GM12878 (cell line): ENCODE results near the gene ARHGAP20. TPM values are rescaled to one million over a fixed set of nuclear protein-coding genes. Genes with fewer than 3 reads are reported as not detected.

Source experiments
- ATAC-seq: fragments of 200-7000 bp; cut with Tn5 transposase; 3 replicates; pipeline ENCODE4 v1.9.1; 2020; ENCODE audit warnings: mild to moderate bottlenecking, moderate library complexity
- BruUV-seq: library from RNA; stranded (reverse); fragments of 400-500 nt; replicated peaks from 2 replicates; lab custom pipeline; 2021; lab: Mats Ljungman, UMichigan
- CTCF ChIA-PET: fragments of 300-600 bp; sonication (Branson Sonifier 250); formaldehyde crosslinking; extraction: SDS; loops from one replicate; lab custom pipeline; 2021; ENCODE audit warnings: inconsistent platforms; lab: Yijun Ruan, JAX
- POLR2A ChIA-PET: fragments of 350-600 bp; formaldehyde crosslinking; extraction: SDS; loops from one replicate; lab custom pipeline; 2021; ENCODE audit warnings: inconsistent platforms; lab: Charles Lee
- RAD21 ChIA-PET: fragments of 300-600 bp; sonication (Branson Sonifier 250); formaldehyde crosslinking; loops from one replicate; lab custom pipeline; 2023; ENCODE audit warnings: antibody characterized with exemption; ENCODE audit not compliant: unreplicated experiment; lab: Charles Lee
- SMC1A ChIA-PET: fragments of 300-600 bp; sonication (Branson Sonifier 250); formaldehyde crosslinking; loops from one replicate; lab custom pipeline; 2023; ENCODE audit not compliant: unreplicated experiment, uncharacterized antibody; lab: Charles Lee
- DNase-seq: peaks from one replicate; pipeline ENCODE4 v3.0.0-alpha.2; 2011; ENCODE audit warnings: low read depth, low spot score
- FAIRE-seq: peaks from 3 replicates; lab custom pipeline; 2011; peaks lifted over from hg19 to GRCh38; lab: Jason Lieb, UNC
- H2AFZ ChIP-seq: 2 replicates; pipeline ENCODE4 v1.6.0; 2011; ENCODE audit warnings: low read depth, low read length, control low read depth; ENCODE audit not compliant: control insufficient read depth
- H3K27ac ChIP-seq: 2 replicates; pipeline ENCODE4 v1.5.1; 2011; ENCODE audit warnings: control low read depth; ENCODE audit not compliant: control insufficient read depth, insufficient read depth
- H3K27me3 ChIP-seq, 2 experiments: replicated peaks in 1 of 2; 2 replicates each; pipeline versions ENCODE4 v1.6.0 to v1.6.1; 2011; ENCODE audit warnings: low read length in 1 of 2; ENCODE audit not compliant: control insufficient read depth in 2 of 2, insufficient read depth in 2 of 2
- H3K36me3 ChIP-seq, 2 experiments: 2 replicates each; pipeline ENCODE4 v1.5.1; 2011; ENCODE audit warnings: low read length in 1 of 2; ENCODE audit not compliant: control insufficient read depth in 2 of 2, insufficient read depth in 2 of 2
- H3K4me1 ChIP-seq: 2 replicates; pipeline ENCODE4 v1.6.1; 2011; ENCODE audit warnings: mild to moderate bottlenecking, low read length, moderate library complexity, mixed read lengths; ENCODE audit not compliant: control insufficient read depth, insufficient read depth
- H3K4me2 ChIP-seq: 2 replicates; pipeline ENCODE4 v1.6.0; 2011; ENCODE audit warnings: control low read depth; ENCODE audit not compliant: control insufficient read depth, insufficient read depth
- H3K4me3 ChIP-seq: fragments of 200-600 bp; sonication (generic); 2 replicates; pipeline ENCODE4 v1.5.1; 2016
- H3K79me2 ChIP-seq: 2 replicates; pipeline ENCODE4 v1.6.0; 2011; ENCODE audit warnings: low read length; ENCODE audit not compliant: control insufficient read depth, insufficient read depth
- H3K9ac ChIP-seq: 2 replicates; pipeline ENCODE4 v1.8.0; 2011; ENCODE audit warnings: low read length, control low read depth, mixed read lengths; ENCODE audit not compliant: control insufficient read depth, insufficient read depth
- H3K9me3 ChIP-seq: replicated peaks from 3 replicates; pipeline ENCODE4 v1.5.1; 2011; ENCODE audit warnings: mild to moderate bottlenecking, low read length; ENCODE audit not compliant: control insufficient read depth, insufficient read depth
- H4K20me1 ChIP-seq: 2 replicates; pipeline ENCODE4 v1.6.0; 2011; ENCODE audit not compliant: control insufficient read depth, insufficient read depth
- ATF7 ChIP-seq: fragments of 450-650 bp; IDR thresholded peaks from 2 replicates; pipeline ENCODE4 v1.6.1; 2016; ENCODE audit warnings: low read depth, mild to moderate bottlenecking
- CBFB ChIP-seq: IDR thresholded peaks from 2 replicates; pipeline ENCODE4 v1.6.1; 2016; ENCODE audit warnings: antibody characterized with exemption, low read depth
- CHD4 ChIP-seq: fragments of 200-600 bp; sonication (generic); IDR thresholded peaks from 2 replicates; pipeline ENCODE4 v1.6.1; 2016; ENCODE audit warnings: mild to moderate bottlenecking
- CREB1 ChIP-seq: IDR thresholded peaks from 2 replicates; pipeline ENCODE4 v1.6.1; 2012; ENCODE audit warnings: low read depth, mild to moderate bottlenecking, inconsistent platforms
- CUX1 ChIP-seq: IDR thresholded peaks from 2 replicates; pipeline ENCODE4 v1.6.1; 2012; ENCODE audit warnings: improper control_type of control experiment, low read depth, low read length; ENCODE audit not compliant: insufficient replicate concordance
- DPF2 ChIP-seq: fragments of 450-650 bp; IDR thresholded peaks from 2 replicates; pipeline ENCODE4 v1.6.1; 2017; ENCODE audit warnings: mild to moderate bottlenecking
- EED ChIP-seq: sonication (generic); IDR thresholded peaks from 2 replicates; pipeline ENCODE4 v1.6.1; 2016; ENCODE audit warnings: antibody characterized with exemption, low read depth
- EP300 ChIP-seq, 2 experiments: fragments of 150-350 bp in 1 of 2; IDR thresholded peaks; 2 replicates each; pipeline ENCODE4 v1.6.1; 2011 to 2012; ENCODE audit warnings: low read depth in 2 of 2, low read length in 2 of 2, borderline replicate concordance in 1 of 2, improper control_type of control experiment in 1 of 2, inconsistent platforms in 1 of 2; ENCODE audit not compliant: control insufficient read depth in 1 of 2
- KAT2A ChIP-seq: conservative IDR thresholded peaks from 2 replicates; pipeline ENCODE4 v1.6.1; 2011; ENCODE audit warnings: low read depth, low read length; ENCODE audit not compliant: control insufficient read depth
- NFYA ChIP-seq: IDR thresholded peaks from 2 replicates; pipeline ENCODE4 v1.6.1; 2011; ENCODE audit warnings: low read depth, mild to moderate bottlenecking, low read length, improper control_type of control experiment, borderline replicate concordance
- POLR2A ChIP-seq: IDR thresholded peaks from 2 replicates; pipeline ENCODE4 v1.6.1; 2011; ENCODE audit warnings: low read depth, mild to moderate bottlenecking, low read length
- POLR2AphosphoS2 ChIP-seq: IDR thresholded peaks from 2 replicates; pipeline ENCODE4 v1.6.1; 2011; ENCODE audit warnings: low read depth, mild to moderate bottlenecking, low read length, improper control_type of control experiment, moderate library complexity
- RAD21 ChIP-seq: IDR thresholded peaks from 2 replicates; pipeline ENCODE4 v1.6.1; 2011; ENCODE audit warnings: mild to moderate bottlenecking, low read depth, low read length, moderate library complexity; ENCODE audit not compliant: insufficient read depth
- RCOR1 ChIP-seq: conservative IDR thresholded peaks from 2 replicates; pipeline ENCODE4 v1.6.1; 2012; ENCODE audit warnings: low read depth, low read length, improper control_type of control experiment
- RFX5 ChIP-seq: IDR thresholded peaks from 2 replicates; pipeline ENCODE4 v1.6.1; 2011; ENCODE audit warnings: low read depth, low read length, improper control_type of control experiment
- SMAD5 ChIP-seq: IDR thresholded peaks from 2 replicates; pipeline ENCODE4 v1.6.1; 2016; ENCODE audit warnings: antibody characterized with exemption, low read depth
- ZBED1 ChIP-seq: IDR thresholded peaks from 2 replicates; pipeline ENCODE4 v1.6.1; 2016; ENCODE audit warnings: borderline replicate concordance
- WGBS: methylation state at CpG from one replicate; pipeline ENCODE4 v1.1.6; 2016; ENCODE audit warnings: low lambda C conversion rate; ENCODE audit not compliant: insufficient replicate concordance, insufficient coverage; ENCODE audit errors: missing lambda C conversion rate; 5-methylcytosine and 5-hydroxymethylcytosine counted together
- in situ Hi-C: fragments of 300-500 bp; cut with MboI; formaldehyde crosslinking; loops from 9 replicates; pipeline ENCODE4 v1.14.3; 2018; ENCODE audit warnings: mixed read lengths
- intact Hi-C: fragments of 100-400 bp; cut with micrococcal nuclease; formaldehyde crosslinking; loops from one replicate; pipeline ENCODE4 v1.14.2; 2022; ENCODE audit not compliant: unreplicated experiment
- polyA plus RNA-seq, 11 experiments: library from polyadenylated mRNA; depleted of rRNA in 4 of 11; unstranded in 6 of 11; stranded (reverse) in 5 of 11; fragments of >200 nt; fragmentation: Nextera tagmentation in 4 of 11; fragmentation: Illumina TruSeq in 1 of 11; extraction: Ambion mirVana in 4 of 11; extraction: Trizol in 1 of 11; gene quantifications; 1 replicate in 1 of 11; 2 replicates in 10 of 11; pipeline versions ENCODE4 v1.2.1 to v1.2.3, GENCODE V29; 2011 to 2016; ENCODE audit warnings: inconsistent platforms in 2 of 11, missing spikeins in 2 of 11, low read depth in 1 of 11
- total RNA-seq, 4 experiments: library from RNA; depleted of rRNA in 3 of 4; stranded (reverse); fragments of >200 nt in 3 of 4; fragmentation: Illumina TruSeq in 1 of 4; extraction: Trizol in 1 of 4; gene quantifications; 2 replicates each; pipeline versions ENCODE4 v1.2.1 to v1.2.3, GENCODE V29; 2013 to 2021

ARHGAP20 gene
- total and polyA plus RNA-seq, 10 of the 15 experiments (the other 5 are each of a cell fraction or from before 2014, with no cell fraction given): 0.01 TPM; not detected in 9

GRCh38 chr11:110564676-110565356, 147.4 kb downstream of the ARHGAP20 start (continued):
- TF ChIP-seq ZBED1: no peak

GRCh38 chr11:110544779-110545178, 167.5 kb downstream of the ARHGAP20 start:
- RAD21 ChIA-PET: no interaction called here
- Histone ChIP-seq H2AFZ (no peak overlapping the region), H3K36me3 (no peaks in the 10 kb centered on the region), H3K4me3 (no peak overlapping the region), H3K79me2 (no peaks in the 10 kb centered on the region), H3K27me3 (no peaks in the 10 kb centered on the region; a peak in 1 of 4 replicates), H3K9me3 (no peaks in the 10 kb centered on the region; the same call in 2 of the 3 replicates), H3K4me2 (no peak overlapping the region), H3K27ac (no peak overlapping the region), H3K4me1 (no peaks in the 10 kb centered on the region), H3K9ac (no peak overlapping the region), H4K20me1 (no peaks in the 10 kb centered on the region)
- POLR2A ChIA-PET: no interaction called here
- in situ Hi-C loops (no loop called here), intact Hi-C loops (no loop called here)
- WGBS: 0% methylated on average over 1 of the region's 1 CpG
- no TSS peak for BruUV-seq
- SMC1A ChIA-PET: no interaction called here
- CTCF ChIA-PET: no interaction called here
- ATAC-seq (no peak), FAIRE-seq (no peak), DNase-seq (no peak)
- TF ChIP-seq ATF7 (no peak), EED (no peak), CBFB (no peak), RCOR1 (no peak), KAT2A (no peak), SMAD5 (no peak), NFYA (no peak), RAD21 (no peak), POLR2A (no peak), EP300 (IDR thresholded peaks at IDR 0.05; ENCODE audit: borderline replicate concordance in 1 of 2, control insufficient read depth in 1 of 2, low read depth in 2 of 2, low read length in 2 of 2) (no peak), RFX5 (no peak), CREB1 (no peak), POLR2AphosphoS2 (no peak), DPF2 (no peak), CHD4 (no peak), CUX1 (no peak)
